Mammary epithelial cell (primary cell): ENCODE data around the gene SCO2.

Source experiments
- CTCF ChIP-seq, 2 donors: IDR thresholded peaks in 1 of 2; conservative IDR thresholded peaks in 1 of 2; 2 replicates each; pipeline ENCODE4 v1.5.1; 2011 to 2012; ENCODE audit warnings: inconsistent platforms in 2 of 2, low read length in 2 of 2, mild to moderate bottlenecking in 2 of 2, control low read depth in 1 of 2, low read depth in 1 of 2; ENCODE audit not compliant: insufficient read depth in 1 of 2; ENCODE audit errors: extremely low read depth in 1 of 2
- EZH2 ChIP-seq: IDR thresholded peaks from 2 replicates; pipeline ENCODE4 v1.6.1; 2012; ENCODE audit warnings: low read length, inconsistent platforms, borderline replicate concordance

DNA sequence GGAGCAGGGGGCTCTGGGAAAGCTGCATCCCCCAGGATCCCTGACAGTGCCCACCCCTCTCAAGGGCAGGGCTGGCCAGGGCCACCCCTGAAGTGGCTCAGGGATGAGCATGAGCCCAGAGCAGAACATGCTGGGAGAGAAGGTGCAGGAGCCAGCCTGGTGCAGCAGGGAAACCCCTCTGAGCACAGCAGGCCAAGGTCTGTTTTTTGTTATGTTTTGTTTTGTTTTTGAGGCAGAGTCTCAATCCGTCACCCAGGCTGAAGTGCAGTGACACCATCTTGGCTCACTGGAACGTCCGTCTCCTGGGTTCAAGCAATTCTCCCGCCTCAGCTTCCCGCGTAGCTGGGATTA, 49.8 kb downstream of the SCO2 start:
- TF ChIP-seq CTCF (conservative IDR thresholded peaks at IDR 0.05 in 1 of 2, IDR thresholded peaks at IDR 0.05 in 1 of 2; ENCODE audit: extremely low read depth in 1 of 2, insufficient read depth in 1 of 2, low read depth in 1 of 2, low read length in 2 of 2) (no peak), EZH2 (no peak)
